ENCODE results near the gene BRF1.

BRF1 gene

DNA sequence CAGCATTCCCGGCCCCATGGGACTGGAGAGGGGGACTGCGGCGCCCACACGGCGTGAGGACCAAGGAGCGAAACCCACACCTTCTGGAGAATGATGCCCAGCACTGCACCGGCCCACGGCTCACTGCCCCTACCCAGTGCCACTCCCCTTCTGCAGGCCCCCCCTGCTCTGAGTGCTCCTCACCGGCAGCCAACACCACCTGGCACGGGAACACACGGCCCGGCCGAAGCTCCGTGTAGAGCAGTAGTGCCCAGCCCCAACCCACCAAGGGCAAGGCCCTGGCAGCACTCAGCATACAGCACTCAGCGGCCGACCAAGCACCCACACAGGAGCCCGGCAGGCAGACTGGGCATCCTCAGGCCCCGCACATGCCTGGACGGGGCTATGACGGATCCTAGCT is 39.0 kb downstream of the BRF1 start:
- DNase-seq: no peak

DNA sequence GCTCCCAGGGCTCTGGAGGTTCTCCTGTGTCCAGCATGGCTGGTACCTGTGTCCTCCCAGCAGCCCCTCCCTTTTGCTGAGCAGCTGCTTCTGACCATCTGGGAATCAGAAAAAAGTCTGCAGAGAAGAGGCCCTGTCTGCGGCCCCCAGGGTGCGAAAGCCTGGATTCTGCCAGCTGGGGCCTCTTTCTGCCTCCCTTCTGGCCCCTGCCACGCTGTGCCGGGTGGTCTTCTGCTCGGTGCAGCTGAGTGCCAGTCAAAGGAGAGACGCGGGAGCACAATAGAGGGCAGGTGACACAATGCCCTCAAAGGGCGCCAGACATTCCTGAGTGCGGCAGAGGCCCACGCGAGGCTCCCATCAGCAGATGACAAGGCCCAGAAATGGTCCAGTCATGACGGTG is 39.8 kb downstream of the BRF1 start:
- DNase-seq: no peak

DNA sequence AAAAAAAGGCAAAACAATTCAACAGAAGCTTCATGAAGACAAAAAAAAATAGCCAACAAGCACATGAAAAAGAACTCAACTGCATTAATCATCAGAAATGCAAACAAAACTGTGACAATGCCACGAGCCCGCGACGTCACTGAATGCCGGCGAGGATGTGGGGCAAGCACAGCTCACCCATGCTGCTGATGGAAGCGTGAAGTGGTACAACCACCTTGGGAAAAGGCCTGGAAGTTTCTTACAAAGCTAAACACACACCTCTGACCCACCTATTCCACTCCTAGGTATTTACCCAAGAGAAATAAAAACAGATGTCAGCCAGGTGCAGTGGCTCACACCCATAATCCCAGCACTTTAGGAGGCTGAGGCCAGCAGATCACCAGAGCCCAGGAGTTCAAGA is 42.0 kb downstream of the BRF1 start:
- DNase-seq: no peak

DNA sequence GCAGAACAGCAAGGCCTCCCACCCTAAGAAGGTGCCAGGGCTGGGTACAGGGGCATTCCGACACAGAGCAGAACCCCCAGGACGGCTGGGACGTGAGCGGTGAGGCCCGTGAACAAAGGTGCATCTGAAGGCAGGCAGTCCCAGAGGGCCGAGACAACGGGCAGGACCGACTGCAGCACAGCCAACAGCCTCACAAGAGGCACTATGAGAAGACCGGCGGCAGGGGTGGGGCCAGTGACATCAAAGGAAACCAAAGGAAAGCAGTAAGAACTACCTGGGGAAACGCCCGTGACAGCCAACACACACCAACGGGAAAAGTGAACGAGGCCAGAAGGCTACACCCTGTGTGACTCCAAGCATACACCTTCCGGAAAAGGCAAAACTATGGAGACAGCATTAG is 43.3 kb downstream of the BRF1 start:
- DNase-seq: no peak

DNA sequence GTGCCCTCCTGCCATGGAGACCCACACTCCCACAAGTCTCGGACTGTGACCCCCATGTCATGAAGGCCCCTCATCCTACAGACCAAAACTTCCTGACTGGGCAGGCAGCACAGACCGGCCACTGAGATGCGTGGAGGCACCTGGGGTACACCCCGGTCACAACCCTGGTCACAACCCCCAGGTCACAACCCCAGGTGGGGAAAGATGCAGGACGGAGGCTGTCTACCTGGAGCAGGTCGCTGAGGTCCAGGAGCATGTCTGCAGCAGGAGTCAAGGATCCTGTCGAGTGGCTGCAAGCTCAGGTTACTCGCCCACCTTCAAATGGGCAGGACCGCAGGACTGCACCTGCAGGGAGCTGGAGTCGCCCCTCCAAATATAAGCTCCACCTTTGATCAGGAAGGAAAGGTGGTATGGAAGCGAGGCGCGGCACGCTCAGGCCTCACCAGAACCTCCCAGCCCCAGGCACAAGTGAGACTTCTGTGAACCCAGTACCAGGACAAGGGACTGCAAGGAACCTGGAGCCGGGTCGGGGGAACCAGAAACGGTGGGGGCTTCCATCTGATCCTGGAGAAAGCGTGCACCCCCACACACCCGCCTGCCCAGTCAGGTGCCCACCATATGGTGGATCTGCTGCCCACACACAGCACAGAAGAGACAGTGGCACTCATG is 44.4 kb downstream of the BRF1 start:
- no peak for DNase-seq

DNA sequence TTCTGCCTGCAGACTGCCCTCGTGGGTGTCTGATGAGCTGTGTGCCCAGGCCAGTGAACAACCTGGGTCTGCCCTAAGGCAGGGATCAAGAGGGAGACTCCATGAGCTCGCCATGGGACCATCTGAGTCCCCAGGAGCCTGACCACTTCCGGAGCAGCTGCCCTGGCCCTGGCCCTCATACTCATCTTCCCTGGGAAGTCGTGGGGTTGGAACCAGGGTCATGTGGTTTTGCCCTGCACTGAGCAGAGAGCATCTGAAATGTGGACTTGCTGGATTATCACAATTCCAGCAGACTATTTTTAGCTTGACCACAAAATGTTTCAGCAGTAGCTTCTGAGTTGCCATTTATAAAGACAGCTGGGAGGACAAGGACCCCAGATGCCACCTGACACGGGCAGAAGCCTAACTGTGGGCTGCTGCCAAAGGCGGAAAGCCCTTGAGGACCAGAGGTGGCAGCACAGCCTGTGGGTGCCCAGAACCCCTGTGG is 45.7 kb downstream of the BRF1 start:
- DNase-seq: no peak

DNA sequence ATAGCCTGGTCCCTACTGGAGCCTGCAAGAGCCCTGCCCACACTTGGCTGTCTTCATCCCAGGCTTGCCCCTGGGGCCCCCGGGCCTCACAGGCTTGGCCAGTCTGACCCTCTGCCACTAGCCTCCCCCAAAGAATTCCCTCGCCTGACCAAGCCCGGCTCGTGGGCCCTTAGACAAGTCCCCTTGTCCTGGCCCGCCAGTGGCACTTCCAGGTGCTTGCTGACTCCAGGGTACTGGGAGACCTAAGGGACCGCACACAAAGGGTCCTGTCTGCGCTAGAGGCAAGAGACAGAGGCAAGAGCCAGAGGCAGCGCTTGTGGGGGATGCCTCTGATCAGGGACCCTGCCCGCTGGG is 47.5 kb downstream of the BRF1 start:
- no peak for DNase-seq

DNA sequence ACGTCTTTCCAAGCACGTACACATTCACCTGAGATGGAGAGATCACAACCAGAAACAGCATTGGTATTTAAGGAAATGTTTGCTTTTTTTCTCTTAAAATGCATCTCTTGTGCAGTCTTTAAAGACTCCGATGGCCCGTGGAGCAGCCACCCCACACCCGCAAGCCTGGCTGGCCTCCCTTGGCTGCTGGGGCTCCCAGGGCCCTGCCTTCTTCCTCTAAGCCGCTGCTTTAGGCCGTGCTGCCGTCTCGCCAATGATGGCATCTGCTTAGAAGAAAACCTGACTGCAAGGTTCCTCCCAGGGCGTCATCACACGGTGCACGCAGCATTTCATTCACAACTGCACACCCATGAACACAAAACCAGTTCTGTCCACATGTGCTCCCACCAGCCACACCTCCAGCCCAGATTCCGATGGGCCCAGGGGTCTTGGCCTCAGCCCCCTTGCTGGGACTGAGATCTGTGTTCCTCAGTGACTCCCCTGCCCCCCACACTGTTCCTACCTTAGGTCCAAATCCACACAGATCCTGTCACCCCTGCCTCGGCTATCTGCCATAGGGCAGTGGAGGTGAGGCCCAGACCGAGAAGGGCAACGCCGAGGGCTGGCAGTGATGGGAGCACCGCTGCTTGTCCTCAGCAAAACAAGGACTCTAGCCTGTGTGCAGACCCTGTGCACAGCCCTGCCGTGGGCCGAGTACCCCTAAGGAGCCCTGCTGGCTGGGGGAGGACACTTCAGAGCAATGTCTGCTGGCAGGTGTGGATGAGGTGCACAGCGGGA is 48.1 kb downstream of the BRF1 start:
- DNase-seq: no peak

DNA sequence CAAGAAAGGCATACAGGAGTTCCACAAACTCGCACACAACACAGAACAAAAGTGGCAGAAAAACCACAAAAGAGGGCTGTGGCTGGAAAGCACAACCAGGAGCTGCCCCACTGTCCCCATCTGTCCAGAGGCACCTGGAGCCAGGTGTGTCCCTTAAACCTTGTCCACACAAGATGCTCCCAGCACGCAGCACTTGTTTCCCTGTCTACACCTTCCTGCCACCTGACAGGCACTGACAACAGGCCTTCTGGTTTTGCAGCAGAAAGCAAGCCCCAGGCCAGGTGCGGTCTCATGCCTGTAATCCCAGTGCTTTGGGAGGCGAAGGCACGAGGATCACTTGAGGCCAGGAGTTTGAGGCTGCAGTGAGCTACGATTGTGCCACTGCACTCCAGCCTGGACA is 48.9 kb downstream of the BRF1 start:
- no peak for DNase-seq

DNA sequence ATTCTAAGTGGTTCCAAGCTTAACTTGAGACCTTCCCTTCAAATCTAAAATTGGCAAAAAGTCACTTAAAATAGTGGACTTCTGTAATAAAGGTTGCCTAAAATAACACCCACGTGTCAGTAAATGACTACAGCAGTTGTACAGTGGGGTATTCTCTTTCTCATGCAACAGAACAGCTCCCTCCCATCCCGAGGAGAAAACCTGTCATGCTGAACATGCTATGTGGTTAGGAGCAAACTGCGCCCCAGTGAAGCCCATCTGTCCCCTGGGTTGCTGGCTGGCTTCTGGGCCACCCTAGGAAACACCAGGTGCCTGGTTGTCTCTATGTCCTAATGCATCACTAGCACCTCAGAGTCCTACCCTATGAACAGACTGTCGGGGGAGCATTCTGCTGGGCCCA is 49.8 kb downstream of the BRF1 start:
- DNase-seq: no peak

DNA sequence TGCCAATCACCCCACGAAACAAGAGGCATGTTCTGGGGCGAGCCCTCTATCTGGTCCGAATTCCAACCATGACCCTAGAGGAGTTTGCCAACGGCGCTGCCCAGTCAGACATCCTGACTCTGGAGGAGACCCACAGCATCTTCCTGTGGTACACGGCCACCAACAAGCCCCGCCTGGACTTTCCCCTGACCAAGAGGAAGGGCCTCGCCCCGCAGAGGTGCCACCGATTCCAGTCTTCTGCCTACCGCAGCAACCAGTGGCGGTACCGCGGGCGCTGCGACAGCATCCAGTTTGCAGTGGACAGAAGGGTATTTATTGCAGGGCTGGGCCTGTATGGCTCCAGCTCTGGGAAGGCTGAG is 50.8 kb downstream of the BRF1 start:
- no peak for DNase-seq

DNA sequence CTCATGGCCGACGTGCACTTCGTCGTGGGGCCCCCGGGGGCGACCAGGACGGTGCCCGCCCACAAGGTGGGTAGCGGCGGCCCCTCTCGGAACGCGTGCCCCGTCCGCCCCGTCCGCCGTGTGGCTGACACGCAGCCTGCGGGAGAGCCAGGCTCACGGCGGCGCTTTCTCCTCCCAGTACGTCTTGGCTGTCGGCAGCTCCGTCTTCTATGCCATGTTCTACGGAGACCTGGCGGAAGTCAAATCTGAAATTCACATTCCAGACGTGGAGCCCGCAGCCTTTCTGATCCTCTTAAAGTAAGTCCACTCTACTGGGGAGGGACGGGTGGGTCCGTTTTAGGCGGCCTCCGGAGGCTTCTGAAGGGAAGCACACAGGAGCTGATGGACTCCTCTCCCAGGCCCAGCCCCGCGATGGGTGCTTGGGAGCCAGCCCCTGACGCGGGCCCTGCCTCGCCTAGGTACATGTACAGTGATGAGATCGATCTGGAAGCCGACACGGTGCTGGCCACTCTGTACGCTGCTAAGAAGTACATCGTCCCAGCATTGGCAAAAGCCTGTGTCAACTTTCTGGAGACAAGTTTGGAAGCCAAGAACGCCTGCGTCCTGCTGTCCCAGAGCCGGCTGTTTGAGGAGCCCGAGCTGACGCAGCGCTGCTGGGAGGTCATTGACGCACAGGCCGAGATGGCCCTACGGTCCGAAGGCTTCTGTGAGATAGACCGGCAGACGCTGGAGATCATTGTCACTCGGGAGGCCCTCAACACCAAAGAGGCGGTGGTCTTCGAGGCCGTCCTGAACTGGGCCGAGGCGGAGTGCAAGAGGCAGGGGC is 51.4 kb downstream of the BRF1 start:
- DNase-seq: peak in 2 of 14 donors; percentile 23 to 30

DNA sequence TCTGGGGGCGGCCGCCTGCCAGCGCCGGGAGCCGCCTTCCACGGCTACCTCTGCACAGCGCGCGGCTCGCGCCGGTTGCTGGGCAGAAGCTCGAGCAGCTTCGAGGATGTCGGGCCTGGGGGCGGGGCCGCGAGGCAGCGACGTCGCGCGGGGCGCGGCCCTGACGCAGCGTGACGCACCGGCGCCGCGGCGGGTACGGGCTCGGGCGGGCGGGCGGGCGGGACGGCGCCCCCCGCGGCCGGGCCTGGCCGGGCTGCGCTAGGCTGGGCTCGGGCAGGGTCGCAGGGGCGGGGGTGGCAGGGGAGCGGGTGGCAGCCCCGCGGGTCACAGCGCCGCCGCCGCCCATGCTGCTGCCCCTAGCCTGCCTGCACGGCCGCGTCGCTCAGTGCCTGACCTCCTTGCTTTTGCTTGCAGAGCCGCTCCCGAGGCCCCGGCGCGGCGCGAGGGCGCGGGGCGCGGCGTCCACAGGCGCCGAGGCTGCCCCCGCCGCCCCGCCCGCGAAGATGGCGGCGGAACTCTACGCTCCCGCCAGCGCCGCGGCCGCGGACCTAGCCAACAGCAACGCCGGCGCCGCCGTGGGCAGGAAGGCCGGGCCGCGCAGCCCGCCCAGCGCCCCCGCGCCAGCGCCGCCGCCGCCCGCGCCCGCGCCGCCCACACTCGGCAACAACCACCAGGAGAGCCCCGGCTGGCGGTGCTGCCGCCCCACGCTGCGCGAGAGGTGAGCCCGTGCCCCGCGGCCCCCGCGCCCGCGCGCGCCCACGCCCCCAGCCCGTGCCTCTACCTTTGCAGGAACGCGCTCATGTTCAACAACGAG is 52.2 kb downstream of the BRF1 start, which contains the start of gene BTBD6:
Gene BTBD6 (plus strand): TSS at position 166 of the 814 bp plus-strand sequence. CDS start 179 bp downstream, at position 345.
- peak in 13 of 14 donors; percentile 9 to 79 (median 59) for DNase-seq

DNA sequence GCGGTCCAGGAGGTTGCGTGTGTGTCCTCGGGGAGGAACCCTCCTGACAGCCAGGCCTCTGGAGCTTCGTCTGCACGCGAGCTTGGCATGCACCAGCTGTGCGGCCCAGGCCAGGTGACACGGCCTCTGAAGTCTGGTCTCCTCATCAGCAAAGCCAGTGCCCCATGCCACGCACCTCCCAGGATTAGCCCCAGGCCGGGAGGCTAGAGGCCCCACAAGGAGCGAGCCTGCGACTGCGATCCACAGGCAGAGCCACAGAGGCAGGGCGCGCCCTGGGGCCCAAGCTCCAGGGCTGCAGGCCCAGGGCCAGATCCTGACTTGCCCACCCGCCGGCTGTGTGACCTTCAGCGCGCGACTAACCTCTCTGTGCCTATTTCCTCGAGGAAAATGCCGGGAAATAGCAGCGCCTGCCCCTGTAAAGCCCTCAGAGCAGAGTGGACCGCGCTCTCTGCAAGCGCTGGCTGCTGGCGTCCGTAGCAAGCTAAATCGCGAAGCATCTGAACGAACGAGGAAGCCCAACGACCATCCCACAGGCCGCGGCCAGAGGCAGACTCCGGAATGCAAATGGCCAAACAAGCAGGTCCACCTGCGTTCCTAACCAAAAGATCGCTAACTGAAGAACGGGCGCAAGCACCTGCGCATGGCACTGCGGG is 53.0 kb downstream of the BRF1 start:
- no peak for DNase-seq

DNA sequence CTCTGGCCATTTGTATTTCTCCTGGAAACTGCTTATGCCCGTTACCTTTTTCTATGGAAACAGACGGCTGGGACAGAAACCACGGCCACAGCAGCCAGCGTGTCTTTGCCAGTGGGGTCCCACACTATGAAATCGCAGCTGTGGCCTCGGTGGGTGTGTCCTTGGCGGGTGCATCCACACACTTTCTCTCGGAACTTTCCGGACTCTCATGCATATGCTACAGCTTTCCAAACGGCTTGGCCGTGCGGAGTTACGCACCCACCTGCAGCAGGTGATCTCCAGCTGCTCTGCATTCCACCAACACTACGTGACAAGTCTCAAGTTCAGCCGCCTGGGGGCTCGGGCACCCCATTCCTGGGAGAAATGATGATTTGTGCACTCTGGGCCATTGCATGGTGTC is 53.8 kb downstream of the BRF1 start:
- DNase-seq: no peak

DNA sequence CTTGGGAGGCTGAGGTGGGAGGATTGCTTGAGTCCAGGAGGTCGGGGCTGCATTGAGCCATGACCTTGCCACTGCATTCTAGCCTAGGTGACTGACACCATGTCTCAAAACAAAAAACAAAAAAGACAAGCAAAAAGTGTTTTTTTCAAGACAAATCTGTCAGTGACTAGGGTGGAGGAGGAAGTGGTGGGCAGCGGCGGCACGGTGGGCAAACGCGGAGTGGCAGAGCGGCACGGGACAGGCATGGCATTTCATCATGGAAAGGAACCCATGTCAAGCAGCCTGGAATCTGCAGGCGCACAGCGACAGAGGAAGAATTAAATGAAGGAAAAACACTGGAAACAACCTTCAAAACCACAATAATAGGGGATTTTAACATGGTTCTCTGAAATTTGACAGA is 56.5 kb downstream of the BRF1 start:
- no peak for DNase-seq

DNA sequence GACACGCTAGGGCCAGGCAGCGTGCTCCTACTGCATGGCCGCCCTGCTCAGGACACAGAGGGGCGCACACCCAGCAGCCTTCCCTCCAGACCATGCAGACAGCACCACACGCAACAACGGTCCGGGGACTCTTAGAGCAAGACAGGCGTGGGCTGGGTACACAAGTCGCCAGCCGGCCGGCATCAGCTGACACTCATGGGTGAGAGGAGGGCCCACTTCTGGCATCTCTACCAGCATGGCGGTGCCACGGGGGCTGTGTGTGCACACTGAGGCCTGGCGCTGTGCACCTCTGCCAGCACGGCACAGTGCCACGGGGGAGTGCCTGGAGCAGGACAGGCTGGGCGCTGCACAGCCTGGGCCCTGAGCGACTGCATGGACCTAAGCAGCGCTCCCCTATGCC is 59.2 kb downstream of the BRF1 start:
- no peak for DNase-seq

DNA sequence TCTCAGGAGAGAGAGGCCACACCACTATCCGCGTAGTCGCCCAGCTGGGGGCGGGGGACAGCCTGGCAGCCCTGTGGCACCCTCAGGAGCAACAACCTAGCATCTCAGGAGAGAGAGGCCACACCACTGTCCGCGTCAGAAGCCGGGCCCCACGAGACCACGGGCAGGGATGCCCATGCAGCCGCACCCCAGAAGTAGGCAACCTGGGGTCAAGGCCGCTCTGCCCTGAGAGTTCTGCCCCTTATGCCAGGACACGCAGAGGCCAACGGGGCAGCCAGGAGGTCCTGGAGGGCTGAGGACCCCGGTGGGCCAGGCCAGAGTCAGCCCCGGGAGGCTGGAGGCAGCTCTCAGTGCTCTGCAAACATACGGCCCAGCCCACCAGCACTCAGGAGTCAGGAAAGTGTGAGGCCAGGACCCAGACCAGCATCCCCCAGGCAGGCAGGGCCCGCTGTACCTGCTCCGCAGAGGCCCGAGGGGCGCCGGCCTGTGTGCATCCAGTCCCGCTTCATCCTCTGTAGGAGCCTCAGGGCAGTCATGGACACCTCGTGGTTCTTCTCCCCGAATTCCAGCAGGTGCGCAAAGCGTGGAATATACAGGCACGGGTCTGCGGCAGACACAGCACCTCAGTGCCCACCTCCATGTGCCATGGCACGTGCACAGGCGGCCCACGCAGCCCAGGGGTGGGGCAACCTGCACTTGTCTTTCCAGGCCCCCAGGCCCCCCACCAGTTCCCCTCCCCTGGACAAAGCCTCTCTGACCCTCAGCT is 59.8 kb downstream of the BRF1 start:
- no peak for DNase-seq

DNA sequence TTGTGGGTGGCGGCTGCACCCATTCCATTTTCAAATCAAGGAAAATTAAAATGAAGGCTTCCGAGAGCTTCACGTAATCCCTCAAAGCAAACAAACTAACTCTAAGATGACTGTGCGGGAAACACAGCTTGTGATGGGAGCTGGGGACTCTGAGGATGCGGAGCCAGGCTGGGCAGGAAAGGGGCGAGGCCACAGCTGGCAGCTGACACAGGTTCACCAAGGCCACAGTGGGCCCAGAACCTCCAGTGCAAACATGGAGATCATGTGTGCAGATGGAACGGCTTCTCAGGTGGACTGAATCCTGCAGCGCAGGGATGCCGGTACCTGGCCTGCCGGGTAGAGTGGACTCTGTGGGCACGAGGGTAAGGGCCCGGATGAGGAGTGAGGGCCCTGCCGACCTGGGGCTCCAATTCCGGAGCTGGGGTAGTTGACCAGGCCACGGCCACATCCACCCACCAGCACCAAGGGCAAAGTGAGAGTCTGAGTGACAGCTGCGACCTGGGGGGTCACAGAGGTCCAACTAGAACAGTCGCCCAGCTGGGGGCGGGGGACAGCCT is 71.6 kb downstream of the BRF1 start:
- no peak for DNase-seq

DNA sequence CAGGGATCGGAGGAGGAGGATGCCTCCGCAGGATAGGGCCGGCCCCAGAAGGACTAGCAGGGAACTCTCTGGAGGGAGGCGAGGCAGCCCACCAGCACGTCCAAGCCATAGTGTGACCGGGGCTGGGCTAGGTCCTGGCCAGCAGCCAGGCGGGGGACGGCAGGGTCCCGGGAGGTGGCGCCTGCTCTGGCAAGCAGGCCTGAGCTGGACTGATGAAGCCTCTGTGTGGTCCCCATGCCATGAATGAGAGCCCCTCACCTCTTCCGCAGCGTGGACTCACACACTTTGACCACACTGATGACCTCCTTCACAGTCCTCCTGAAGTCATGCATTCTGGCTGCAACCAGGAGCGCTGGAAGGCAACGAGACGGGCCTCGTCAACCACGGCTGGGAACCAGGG is 72.2 kb downstream of the BRF1 start:
- no peak for DNase-seq

DNA sequence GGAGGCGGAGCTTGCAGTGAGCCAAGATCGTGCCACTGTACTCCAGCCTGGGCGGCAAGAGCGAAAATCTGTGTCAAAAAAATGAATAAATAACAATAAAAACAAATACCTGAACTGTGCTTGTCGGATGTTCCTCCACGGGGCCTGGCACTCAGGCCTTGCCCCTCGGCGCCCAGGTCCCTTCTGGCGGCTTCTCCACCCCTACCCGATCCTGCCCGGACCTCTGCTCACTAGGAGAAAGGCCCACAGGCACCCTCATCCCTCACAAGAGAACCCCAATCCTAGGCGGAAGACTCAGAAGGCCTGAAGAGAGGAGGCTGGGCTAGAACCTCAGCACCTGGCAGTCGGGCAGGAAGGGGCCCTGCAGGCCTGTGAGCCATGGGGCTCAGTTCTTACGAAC is 73.5 kb downstream of the BRF1 start:
- DNase-seq: no peak
